GM19240 (cell line): ENCODE results near the gene PRIMPOL.
"Not testable (repeated sequence)": the region's sequence is repeated elsewhere in the genome, so short reads cannot be mapped to it uniquely, and the experiment has no call there.

Source experiments
- DNase-seq: peaks from one replicate; pipeline ENCODE4 v3.0.0; 2011; ENCODE audit warnings: low spot score; ENCODE audit not compliant: insufficient read length

PRIMPOL gene

DNA sequence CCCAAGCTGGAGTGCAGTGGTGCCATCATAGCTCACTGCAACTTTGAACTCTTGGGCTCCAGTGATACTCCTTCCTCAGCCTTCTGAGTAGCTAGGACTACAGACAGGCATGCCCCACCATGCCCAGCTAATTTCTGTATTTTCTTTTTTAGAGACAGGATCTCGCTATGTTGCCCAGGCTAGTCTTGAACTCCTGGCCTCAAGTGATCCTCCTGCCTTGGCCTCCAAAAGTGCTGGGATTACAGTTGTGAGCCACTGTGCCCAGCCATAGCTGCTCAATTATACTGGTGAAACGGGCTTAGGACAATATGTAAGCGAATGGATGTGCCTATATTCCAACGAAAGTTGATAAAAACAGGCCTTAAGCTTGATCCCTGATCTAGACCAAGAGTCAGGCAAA is 13.4 kb upstream of the PRIMPOL start:
- DNase-seq: no peak

DNA sequence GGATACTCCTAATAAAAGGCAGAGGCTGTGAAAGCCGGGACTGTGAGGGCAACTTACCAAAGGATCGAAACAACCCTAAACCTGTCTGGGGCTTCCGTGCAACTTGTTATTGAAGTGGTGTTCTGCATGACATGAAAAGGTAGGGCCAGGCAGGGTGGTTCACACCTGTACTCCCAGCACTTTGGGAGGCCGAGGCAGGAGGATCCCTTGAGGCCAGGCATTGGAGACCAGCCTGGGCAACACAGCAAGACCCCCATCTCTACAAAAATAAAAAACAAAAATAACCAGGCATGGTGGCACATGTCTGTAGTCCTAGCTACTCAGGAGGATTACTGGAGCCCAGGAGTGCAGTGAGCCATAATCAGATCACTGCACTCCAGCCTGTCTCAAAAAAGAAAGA is 12.6 kb upstream of the PRIMPOL start:
- no peak for DNase-seq

DNA sequence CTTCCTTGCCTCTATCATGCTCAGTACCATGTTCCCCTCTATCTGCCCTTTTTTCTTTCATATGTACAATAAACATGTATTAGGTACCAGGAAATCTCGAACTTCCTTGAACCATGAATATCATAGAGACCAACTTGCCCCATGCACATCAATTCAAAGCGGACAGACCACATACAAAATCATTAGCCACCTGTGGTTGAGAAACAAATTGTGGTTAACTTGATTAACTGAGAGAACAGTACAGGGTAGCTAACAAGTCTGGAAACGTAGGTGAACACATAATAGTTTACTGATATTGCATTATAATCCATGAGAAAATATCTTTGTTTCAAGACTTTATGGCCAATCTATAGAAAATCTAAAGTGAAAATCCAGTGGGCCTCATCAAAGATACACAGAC is 8.5 kb upstream of the PRIMPOL start:
- DNase-seq: no peak

DNA sequence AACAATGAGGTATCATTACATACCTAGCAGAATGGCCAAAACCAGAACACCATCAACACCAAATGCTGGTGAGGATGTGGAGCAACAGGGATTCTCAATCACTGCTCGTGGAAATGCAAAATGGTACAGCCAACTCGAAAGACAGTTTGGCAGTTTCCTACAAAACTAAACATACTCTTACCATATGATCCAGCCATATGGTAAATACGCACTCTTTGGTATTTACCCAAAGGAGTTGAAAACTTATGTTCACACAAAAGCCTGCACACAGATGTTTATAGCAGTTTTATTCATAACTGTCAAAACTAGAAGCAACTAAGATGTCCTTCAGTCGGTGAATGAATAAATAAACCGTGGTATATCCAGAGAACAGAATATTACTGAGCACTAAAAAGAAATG is 8.1 kb upstream of the PRIMPOL start:
- DNase-seq: no peak

DNA sequence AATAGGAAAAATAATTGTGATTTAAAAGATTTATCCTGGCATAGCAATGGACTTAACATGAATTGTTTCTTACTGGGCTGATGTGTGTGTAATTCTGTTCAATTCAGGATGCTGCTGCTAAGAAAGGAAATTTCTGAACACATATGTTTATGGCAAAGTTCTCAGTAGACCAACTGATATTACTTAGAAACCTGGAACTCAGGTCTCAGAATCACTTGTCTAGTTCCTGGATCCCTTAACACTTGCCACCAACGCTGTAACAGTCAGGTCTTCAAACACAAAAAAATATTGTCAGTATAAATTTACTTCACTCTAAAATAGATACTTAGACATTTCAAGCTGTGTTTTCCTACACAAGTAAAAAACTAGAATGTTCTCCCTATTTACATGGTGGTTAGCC is 5.8 kb upstream of the PRIMPOL start:
- DNase-seq: no peak

DNA sequence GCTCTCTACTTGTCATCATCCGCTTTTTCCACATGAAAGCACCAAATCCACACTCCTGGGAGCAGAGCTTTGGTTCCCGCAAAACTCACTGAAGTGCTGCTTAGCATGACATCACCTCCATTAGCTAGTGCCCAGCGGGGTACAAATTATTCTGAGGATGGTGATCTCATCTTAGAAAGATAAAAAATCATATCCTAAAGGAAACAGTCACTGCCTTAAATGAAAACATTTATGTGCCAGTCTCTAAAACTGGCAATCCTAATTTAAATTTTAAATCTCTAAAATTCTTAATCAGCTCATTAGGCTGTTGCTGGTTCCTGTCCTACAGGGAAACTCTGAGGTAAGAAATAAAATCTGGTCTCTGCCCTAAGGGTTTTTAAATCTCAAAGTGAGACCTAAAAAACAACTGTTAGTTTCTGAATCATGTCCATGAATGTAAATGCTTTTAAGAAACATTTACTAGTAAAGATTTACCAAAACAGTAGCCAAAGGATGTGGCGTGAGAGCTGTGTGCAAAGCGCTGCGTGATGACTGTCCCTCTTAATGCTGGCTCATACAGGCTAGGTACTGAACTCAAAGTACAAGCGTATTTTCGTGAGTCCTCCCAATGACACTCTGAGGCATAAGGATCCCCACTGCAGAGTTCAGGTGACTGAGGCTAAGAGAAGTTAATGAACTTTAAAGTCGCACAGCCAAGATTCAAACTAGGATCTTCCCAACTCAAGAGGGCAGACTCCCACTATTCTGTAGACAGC is 4.8 kb upstream of the PRIMPOL start:
- no peak for DNase-seq

DNA sequence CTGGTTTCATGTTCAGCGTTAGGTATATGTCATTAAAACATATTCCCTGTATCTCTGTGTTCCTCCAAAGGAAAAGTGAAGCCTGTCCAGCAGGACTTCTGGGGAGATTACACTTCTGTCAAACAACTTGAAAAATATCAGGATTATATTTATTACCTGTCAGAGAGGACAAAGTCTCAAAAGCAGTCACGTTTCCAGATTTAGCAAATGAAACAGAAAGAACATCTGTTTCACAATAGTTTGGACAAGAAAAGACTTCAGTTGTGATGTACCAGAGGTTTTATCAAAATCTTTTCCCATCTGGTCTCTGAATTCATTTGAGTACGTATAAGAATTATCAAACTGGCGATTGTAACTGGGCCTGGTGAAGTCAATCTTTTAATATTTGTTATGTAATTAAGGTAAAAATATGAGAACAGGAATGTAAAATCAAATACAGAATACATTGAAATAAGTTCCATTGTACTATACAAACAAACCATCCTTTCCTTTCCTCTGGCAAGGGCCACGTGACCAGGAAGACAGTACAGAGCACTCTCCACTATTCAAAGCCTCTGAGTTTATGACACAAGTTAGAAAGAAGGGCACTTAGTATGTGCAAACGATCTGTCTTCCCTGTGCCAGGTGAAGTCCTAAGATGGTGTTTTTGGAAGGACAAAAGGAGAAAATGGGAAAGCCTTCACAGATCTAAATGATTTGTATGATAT is 3.5 kb upstream of the PRIMPOL start:
- DNase-seq: no peak

DNA sequence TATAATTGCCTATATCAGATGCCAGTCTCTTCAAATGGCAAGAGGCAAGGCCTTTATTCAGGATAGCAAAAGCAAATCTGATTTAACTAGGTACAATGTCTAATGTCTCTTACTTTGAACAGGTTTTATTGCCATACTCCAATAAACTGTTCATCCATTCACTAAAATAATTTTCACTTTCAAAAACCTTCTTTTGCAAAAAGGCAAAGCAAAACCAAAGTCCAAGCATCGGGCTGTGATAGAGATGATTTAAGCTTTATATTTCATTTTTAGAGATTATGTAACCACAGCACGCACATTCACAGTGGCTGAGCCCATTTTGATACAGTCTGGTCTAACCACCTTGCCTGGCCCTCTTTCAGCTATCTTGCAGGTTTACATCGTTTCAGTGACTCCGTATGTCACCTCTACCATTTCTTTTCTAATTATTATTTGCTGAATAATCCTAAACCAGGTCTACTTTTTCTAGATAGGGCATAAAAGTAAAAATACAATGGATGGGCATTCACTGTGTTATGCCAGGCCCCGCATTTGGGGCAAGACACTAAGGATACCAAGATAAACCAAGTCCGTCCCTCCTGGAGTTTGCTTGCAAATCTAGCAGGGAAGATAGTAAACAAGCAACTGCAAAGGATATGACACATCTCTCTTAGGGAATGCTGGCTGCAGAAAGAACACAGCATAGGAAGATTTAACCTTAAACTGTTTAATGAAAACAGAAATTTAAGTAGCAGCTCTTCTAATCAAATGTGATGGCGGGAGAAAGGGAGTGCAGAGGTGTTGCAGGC is 2.1 kb upstream of the PRIMPOL start:
- DNase-seq: no peak

DNA sequence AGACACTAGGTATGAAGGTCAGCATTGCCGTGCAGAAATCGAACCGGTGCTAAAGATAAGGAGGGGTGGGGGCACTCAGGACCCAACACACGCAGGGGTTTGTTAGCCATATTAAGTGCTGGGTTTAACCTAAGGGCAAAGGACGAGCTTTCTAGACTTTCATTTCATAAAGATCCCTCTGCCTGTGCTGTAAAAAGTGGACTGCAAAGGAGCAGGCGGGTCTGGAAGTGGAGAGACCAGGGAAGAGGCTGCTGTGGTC is 1.6 kb upstream of the PRIMPOL start:
- no peak for DNase-seq

DNA sequence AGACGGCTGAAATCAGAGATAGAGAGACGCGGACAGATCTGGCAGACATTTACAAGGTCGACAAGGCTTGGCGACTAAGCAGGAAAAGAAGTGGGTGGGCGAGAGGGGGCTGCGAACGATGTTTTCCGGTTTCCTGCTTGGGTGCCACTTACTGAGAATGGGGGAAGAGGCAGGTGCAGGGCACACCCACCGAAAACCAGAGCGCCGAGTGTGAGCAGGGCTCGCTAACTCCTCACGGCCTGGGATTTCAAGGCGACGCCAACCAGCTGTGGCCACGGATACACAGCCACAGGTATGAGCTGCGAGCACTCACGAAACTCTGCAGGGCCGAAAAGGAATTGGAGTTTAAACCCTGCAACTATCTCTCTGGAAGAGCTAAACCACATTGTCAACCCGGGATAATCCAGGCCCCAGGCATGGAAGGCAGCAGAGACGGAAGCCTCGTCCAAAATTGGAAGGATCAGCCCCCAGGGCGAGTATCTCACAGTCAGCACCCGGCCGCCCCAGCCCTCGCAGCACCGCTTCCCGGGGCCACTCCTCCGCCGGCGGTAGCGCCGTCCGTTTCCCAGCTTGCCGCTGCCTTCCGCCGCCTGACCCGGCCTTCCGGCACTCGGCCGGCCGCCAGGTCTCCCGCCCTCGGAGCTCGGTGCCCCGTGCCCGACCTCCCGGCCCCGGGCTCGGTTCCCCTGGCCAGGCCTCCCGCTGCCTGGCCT is 1.1 kb upstream of the PRIMPOL start:
- no peak for DNase-seq

DNA sequence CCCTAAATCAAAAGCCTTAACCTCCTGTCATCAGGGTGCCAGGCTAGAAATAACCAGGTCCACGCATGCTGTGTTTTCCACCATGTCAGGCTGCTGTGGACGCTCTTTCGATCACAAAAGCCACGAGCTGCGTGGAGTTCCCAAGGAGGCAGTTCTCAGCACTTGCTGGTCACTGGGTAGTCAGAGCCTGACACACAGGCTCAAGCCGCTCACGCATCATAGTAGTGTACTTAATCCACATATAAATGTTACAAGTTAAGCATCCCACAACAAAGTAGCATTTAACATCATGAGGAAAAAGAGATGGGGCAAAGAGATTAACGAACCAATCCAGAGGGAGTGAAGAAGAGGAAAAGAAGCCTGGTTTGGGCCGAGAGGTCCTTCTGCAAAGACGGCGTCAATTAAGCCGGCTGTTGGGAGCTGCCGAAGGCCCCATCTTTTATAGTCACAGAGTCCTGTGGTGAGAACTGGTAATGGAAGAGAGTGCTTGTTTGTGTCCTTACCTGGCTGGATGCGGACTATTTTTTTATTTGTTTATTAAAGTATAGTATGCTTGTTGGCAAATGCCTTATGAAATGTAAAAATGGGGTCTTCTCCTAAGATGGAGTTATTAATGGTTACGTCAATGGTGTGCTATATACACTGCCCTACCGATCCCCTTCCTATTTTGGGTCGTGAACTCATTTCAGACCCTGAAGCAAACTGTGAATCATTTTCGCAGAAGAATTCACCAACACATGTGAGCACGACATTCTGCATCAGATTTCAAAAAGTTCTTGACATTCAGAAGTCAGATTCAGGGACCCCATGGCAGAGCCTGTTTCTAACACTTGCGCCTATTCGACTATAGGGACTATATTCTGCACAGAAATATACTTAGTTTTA is 675 bp downstream of the PRIMPOL start:
- DNase-seq: no peak

DNA sequence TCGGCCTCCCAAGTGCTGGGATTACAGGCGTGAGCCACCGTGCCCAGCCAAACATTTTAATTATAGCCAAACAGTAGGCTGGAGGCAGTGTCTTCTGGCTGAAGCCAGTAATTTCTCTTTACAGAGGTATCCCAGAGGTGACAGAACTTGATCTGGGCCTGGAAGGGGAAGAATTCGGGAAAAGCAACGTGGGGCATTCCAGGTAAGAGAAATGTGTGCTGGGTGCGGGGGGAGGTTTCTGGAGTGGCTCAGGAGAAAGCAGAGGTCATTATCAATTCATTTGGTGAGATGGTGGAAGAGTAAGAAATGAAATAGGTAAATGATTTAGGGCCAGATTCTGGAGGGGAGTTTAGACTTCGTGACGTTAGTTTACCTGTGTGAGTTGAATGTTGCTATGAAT is 2.4 kb downstream of the PRIMPOL start:
- DNase-seq: no peak

DNA sequence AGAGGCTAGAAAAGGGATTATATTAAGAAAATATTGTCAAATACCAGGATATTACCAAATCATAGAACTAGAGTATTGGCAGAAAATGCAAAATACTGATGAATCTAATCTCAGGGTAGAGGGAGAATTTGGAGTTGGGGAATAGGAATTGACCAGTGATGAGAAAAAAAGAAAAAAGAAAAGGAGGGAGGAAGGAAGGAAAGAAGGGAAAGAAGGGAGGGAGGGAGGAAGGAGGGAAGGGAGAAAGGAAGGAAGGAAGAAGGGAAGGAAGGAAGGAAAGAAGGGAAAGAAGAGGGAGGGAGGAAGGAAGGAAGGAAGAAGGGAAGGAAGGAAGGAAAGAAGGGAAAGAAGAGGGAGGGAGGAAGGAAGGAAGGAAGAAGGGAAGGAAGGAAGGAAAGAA is 3.1 kb downstream of the PRIMPOL start:
- DNase-seq: not testable (repeated sequence)

DNA sequence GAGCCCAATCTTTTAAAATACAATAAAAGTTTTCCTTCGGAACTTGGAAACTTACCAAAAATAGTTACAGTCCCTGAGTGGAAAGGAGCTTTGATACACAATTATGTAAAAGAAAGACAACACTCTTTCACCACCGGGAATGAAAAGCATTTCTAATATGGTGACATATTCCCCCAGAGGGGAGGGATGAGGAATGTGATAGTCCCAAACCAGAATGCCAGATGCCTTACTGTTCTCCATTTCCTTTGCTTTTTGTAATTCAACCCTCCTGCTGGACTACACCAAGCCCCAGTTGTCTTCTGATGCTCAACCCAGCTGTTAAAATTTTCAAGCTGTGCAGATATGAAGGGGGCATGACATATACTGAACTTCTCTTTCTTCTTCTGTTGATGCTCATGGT is 4.1 kb downstream of the PRIMPOL start:
- no peak for DNase-seq

DNA sequence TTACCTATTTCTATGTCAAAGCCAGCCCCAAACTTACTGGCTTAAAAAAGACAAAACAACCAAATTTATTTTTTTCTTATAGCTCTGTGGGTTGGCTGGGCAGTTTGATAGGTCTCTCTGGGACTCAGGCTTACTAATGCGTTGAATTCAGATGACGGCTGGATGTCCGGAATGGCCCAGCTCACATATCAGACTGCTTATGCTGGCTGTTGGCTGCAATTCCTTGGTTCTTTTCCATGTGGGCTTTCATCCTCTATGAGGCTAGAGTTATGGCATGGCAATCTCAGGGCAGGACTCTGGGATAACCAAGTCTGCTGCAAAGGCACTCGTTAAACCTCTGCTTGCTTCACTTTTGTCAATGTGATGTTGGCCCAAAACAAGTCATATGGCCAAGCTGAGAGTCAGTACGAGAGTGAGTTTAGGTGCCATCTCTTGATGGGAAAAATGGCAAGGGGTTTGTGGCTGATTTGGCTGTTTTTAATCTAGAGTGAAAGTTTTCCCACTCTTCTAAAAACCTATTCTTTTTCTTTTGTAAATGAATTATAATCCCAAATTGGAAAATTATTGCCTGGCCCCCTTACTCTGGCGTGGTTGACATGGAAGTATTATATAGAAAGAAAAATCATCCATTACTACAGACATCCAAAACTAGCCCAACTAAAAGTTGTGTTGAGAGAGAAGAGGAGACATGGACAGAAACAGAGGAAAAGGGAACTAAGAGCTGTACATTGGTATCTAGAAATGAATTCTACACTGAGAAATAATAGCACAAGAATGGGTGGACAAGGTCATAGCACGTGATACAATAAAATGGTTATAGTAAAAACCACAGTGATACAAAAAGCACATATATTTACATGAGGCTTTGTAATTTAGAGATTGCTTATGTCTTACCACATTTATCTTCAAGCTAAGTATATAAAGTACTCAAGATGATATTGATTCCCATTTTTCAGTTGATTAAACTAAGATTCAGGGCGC is 6.6 kb downstream of the PRIMPOL start:
- DNase-seq: no peak

DNA sequence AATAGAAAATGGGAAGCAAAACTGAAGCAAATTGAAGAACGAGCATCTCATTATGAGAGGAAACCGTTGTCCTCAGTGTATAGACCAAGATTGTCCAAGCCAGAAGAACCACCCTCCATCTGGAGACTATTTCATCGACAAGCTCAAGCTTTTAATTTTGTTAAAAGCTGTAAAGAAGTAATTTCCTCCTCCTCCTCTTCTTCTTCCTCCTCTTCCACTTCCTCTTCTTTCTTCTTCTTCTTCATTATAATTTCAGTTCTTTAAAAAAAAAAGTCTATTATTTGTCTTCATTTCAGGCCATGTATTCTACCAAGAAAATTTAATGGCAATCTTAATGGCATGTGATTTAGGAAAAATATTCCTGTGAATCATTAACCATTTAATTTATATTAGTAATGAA is 7.6 kb downstream of the PRIMPOL start:
- no peak for DNase-seq

DNA sequence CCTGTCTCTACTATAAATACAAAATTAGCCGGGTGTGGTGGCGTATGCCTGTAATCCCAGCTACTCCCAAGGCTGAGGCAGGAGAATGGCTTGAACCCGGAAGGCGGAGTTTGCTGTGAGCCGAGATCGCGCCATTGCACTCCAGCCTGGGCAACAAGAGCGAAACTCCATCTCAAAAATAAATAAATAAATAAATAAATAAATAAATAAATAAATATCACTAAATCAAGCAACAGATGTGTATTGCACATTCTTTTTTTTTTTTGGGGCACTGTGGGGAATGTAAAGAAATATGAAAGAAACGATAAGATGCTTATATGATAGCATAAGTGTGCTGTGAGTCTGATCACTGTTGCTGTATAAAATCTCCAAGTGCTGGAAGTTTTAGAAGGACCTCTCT is 8.3 kb downstream of the PRIMPOL start:
- DNase-seq: not testable (repeated sequence)

DNA sequence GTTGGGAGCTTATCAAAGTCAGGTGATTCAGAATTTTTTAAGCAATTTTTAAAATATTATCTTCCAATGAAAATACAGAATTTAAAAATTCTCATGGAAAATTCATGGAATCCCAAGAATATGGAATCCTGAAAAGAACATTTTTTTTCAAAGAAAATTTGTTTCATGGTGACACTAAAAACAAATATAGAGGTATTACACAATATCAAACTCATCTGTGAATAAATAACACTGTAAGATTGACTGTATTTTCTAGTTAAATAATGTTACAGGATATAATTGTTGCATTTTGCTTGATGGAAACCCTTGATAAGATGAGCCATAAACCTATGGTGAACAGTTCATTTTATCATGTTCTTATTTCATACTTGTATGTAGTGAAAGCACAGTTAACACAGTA is 11.4 kb downstream of the PRIMPOL start:
- DNase-seq: no peak

DNA sequence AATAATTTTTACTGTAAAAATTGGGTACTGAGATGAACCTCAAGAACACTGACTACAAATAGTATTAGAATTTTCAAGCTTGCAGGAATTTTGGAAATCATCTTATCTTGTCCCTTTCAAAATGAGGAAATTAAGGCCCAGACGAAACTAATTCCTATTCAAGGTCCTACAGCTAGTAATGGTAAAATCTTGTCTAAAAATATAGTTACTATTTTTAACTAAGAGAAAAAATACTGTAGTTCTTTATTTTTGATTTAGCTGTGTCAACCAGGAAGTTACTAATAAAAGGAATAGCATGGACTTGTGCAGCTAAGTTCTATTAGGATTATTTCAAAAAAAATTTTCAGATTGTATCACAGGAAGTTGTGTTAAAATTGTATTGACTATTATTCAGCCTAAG is 12.7 kb downstream of the PRIMPOL start:
- DNase-seq: no peak
